Loucy (cell line): ENCODE data around the gene HS6ST3.

Experiments
- H2AFZ ChIP-seq: fragments of 200-600 bp; sonication (generic); 2 replicates; pipeline ENCODE4 v1.6.0; 2016; ENCODE audit warnings: antibody characterized with exemption, mild to moderate bottlenecking, low read length, moderate library complexity
- H3F3A ChIP-seq: fragments of 200-600 bp; 2 replicates; pipeline ENCODE4 v1.6.0; 2016; ENCODE audit warnings: antibody characterized with exemption, low read depth, mild to moderate bottlenecking
- H3K27me3 ChIP-seq: fragments of 200-600 bp; sonication (generic); 2 replicates; pipeline ENCODE4 v1.6.1; 2014; ENCODE audit warnings: low read length, mild to moderate bottlenecking; ENCODE audit not compliant: insufficient read depth, poor library complexity, severe bottlenecking
- H3K36me3 ChIP-seq: fragments of 200-600 bp; sonication (generic); 2 replicates; pipeline ENCODE4 v1.6.1; 2016; ENCODE audit warnings: low read length; ENCODE audit not compliant: insufficient read depth
- H3K4me1 ChIP-seq: fragments of 200-600 bp; sonication (generic); 2 replicates; pipeline ENCODE4 v1.5.1; 2014; ENCODE audit warnings: low read length, mild to moderate bottlenecking; ENCODE audit not compliant: insufficient read depth, poor library complexity, severe bottlenecking
- H3K4me2 ChIP-seq: fragments of 200-600 bp; sonication (generic); 2 replicates; pipeline ENCODE4 v1.6.0; 2014; ENCODE audit warnings: antibody characterized with exemption, low read length, low read depth, mild to moderate bottlenecking; ENCODE audit not compliant: poor library complexity, severe bottlenecking
- H3K4me3 ChIP-seq: fragments of 200-600 bp; sonication (generic); 2 replicates; pipeline ENCODE4 v1.5.1; 2014; ENCODE audit warnings: low read length, mild to moderate bottlenecking, mixed read lengths; ENCODE audit not compliant: poor library complexity, severe bottlenecking
- H3K79me2 ChIP-seq: fragments of 200-600 bp; sonication (generic); 2 replicates; pipeline ENCODE4 v1.6.1; 2014; ENCODE audit warnings: low read length; ENCODE audit not compliant: insufficient read depth
- H3K9ac ChIP-seq: fragments of 200-600 bp; sonication (generic); 2 replicates; pipeline ENCODE4 v1.6.0; 2014; ENCODE audit warnings: mild to moderate bottlenecking, low read depth, low read length, moderate library complexity; ENCODE audit not compliant: poor library complexity, severe bottlenecking
- H3K9me2 ChIP-seq: fragments of 200-600 bp; sonication (generic); replicated peaks from 2 replicates; pipeline ENCODE4 v1.6.1; 2016; ENCODE audit warnings: low read depth, low read length, mixed read lengths
- H3K9me3 ChIP-seq: fragments of 200-600 bp; sonication (generic); 2 replicates; pipeline ENCODE4 v1.6.1; 2014; ENCODE audit warnings: mild to moderate bottlenecking, antibody characterized with exemption, low read length, low read depth; ENCODE audit not compliant: insufficient read depth
- H4K20me1 ChIP-seq: fragments of 200-600 bp; sonication (generic); 2 replicates; pipeline ENCODE4 v1.6.0; 2014; ENCODE audit warnings: antibody characterized with exemption, low read length, mild to moderate bottlenecking; ENCODE audit not compliant: insufficient read depth, poor library complexity, severe bottlenecking
- EZH2phosphoT487 ChIP-seq: fragments of 200-600 bp; IDR thresholded peaks from 2 replicates; pipeline ENCODE4 v1.6.1; 2018; ENCODE audit warnings: antibody characterized with exemption, mild to moderate bottlenecking, moderate library complexity, borderline replicate concordance
- TF ChIP-seq, protein P1 (sequence below): fragments of 200-600 bp; sonication (generic); conservative IDR thresholded peaks from 2 replicates; pipeline ENCODE4 v1.5.1; 2014; ENCODE audit warnings: mild to moderate bottlenecking, antibody characterized with exemption, low read length

Gene HS6ST3

GRCh38 chr13:96185818-96186217 is 95.9 kb downstream of the HS6ST3 start:
- H3K9me2 ChIP-seq = no peaks in the 10 kb centered on the region
- no peaks in the 10 kb centered on the region for H3K79me2 ChIP-seq
- no peaks in the 10 kb centered on the region for H3K27me3 ChIP-seq
- H3K4me3 ChIP-seq = no peak overlapping the region
- no peaks in the 10 kb centered on the region for H4K20me1 ChIP-seq
- H3K9me3 ChIP-seq = 0 out of 2 replicates have a peak, but pooled peaks cover 3% of the 10 kb centered on the region
- H3K9ac ChIP-seq = no peak overlapping the region
- no peaks in the 10 kb centered on the region for H3F3A ChIP-seq
- H2AFZ ChIP-seq = no peak overlapping the region
- no peaks in the 10 kb centered on the region for H3K36me3 ChIP-seq
- no peak overlapping the region for H3K4me2 ChIP-seq
- no peaks in the 10 kb centered on the region for H3K4me1 ChIP-seq
- TF ChIP-seq, protein P1, sequence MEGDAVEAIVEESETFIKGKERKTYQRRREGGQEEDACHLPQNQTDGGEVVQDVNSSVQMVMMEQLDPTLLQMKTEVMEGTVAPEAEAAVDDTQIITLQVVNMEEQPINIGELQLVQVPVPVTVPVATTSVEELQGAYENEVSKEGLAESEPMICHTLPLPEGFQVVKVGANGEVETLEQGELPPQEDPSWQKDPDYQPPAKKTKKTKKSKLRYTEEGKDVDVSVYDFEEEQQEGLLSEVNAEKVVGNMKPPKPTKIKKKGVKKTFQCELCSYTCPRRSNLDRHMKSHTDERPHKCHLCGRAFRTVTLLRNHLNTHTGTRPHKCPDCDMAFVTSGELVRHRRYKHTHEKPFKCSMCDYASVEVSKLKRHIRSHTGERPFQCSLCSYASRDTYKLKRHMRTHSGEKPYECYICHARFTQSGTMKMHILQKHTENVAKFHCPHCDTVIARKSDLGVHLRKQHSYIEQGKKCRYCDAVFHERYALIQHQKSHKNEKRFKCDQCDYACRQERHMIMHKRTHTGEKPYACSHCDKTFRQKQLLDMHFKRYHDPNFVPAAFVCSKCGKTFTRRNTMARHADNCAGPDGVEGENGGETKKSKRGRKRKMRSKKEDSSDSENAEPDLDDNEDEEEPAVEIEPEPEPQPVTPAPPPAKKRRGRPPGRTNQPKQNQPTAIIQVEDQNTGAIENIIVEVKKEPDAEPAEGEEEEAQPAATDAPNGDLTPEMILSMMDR = no peak
- no peak for TF ChIP-seq EZH2phosphoT487

GRCh38 chr13:96191367-96191766 is 101.5 kb downstream of the HS6ST3 start:
- no peaks in the 10 kb centered on the region for H3K36me3 ChIP-seq

GRCh38 chr13:96193728-96194310 is 103.9 kb downstream of the HS6ST3 start:
- Histone ChIP-seq H3K4me1 (no peaks in the 10 kb centered on the region), H3K9me3 (0 out of 2 replicates have a peak, but pooled peaks cover 3% of the 10 kb centered on the region), H3F3A (no peaks in the 10 kb centered on the region), H3K9me2 (no peaks in the 10 kb centered on the region), H3K36me3 (no peaks in the 10 kb centered on the region), H2AFZ (no peak overlapping the region), H4K20me1 (no peaks in the 10 kb centered on the region), H3K79me2 (no peaks in the 10 kb centered on the region), H3K27me3 (no peaks in the 10 kb centered on the region), H3K4me2 (no peak overlapping the region), H3K4me3 (no peak overlapping the region), H3K9ac (no peak overlapping the region)
- TF ChIP-seq, protein P1 = no peak
- no peak for TF ChIP-seq EZH2phosphoT487

More at GRCh38 chr13:96191367-96191766, 101.5 kb downstream of the HS6ST3 start:
- no peaks in the 10 kb centered on the region for H3K9me2 ChIP-seq
- no peak overlapping the region for H3K9ac ChIP-seq
- H2AFZ ChIP-seq = no peak overlapping the region
- H3F3A ChIP-seq = no peaks in the 10 kb centered on the region
- no peak for TF ChIP-seq EZH2phosphoT487
- TF ChIP-seq, protein P1 = no peak
- no peaks in the 10 kb centered on the region for H3K27me3 ChIP-seq
- H3K4me3 ChIP-seq = no peak overlapping the region
- H3K9me3 ChIP-seq = 0 out of 2 replicates have a peak, but pooled peaks cover 3% of the 10 kb centered on the region
- H3K4me2 ChIP-seq = no peak overlapping the region
- no peaks in the 10 kb centered on the region for H3K4me1 ChIP-seq
- no peaks in the 10 kb centered on the region for H3K79me2 ChIP-seq
- H4K20me1 ChIP-seq = no peaks in the 10 kb centered on the region
